CD4-positive, CD25-positive, alpha-beta regulatory T cell (primary cell): ENCODE measurements around the gene ADCY7. TPM values are rescaled to one million over a fixed set of nuclear protein-coding genes. Genes with fewer than 3 reads are reported as not detected.

Source experiments
- ATAC-seq, 2 donors: fragments of 150-1000 bp; cut with Tn5 transposase; one replicate each; pipeline ENCODE4 v1.10.0; 2021; ENCODE audit warnings: low read depth in 2 of 2, moderate number of reproducible peaks in 2 of 2, moderate library complexity in 1 of 2
- DNase-seq, 3 donors: peaks; one replicate each; pipeline versions ENCODE4 v3.0.0 to v3.0.0-alpha.2; 2012 to 2022; ENCODE audit warnings: mixed read lengths in 1 of 3
- H3K27ac ChIP-seq: one replicate; pipeline ENCODE4 v1.7.0; 2013; ENCODE audit warnings: mild to moderate bottlenecking, low read length; ENCODE audit not compliant: insufficient read depth, poor library complexity, severe bottlenecking
- H3K27me3 ChIP-seq: one replicate; pipeline ENCODE4 v1.7.0; 2013; ENCODE audit warnings: low read length; ENCODE audit not compliant: control insufficient read depth, insufficient read depth
- H3K36me3 ChIP-seq: one replicate; pipeline ENCODE4 v1.7.0; 2013; ENCODE audit warnings: mild to moderate bottlenecking, low read length, moderate library complexity; ENCODE audit not compliant: control insufficient read depth, insufficient read depth
- H3K4me1 ChIP-seq: 2 replicates; pipeline ENCODE4 v1.7.0; 2013; ENCODE audit warnings: mild to moderate bottlenecking, low read length; ENCODE audit not compliant: insufficient read depth, control insufficient read depth, poor library complexity, severe bottlenecking
- H3K4me3 ChIP-seq: one replicate; pipeline ENCODE4 v1.7.0; 2013; ENCODE audit warnings: low read depth, mild to moderate bottlenecking, low read length, moderate library complexity
- H3K9me3 ChIP-seq, 2 experiments: 1 replicate in 1 of 2; 2 replicates in 1 of 2; pipeline ENCODE4 v1.7.0; 2013; ENCODE audit warnings: low read length in 2 of 2, mild to moderate bottlenecking in 1 of 2, moderate library complexity in 1 of 2; ENCODE audit not compliant: control insufficient read depth in 2 of 2
- H3K27ac Mint-ChIP-seq, 3 donors: one replicate each; pipeline ENCODE4 v1.8.0; 2020 to 2022; ENCODE audit warnings: mild to moderate bottlenecking in 3 of 3, mixed read lengths in 3 of 3, moderate library complexity in 2 of 3
- H3K27me3 Mint-ChIP-seq: one replicate; pipeline ENCODE4 v1.8.0; 2022; ENCODE audit warnings: mild to moderate bottlenecking, mixed read lengths
- H3K36me3 Mint-ChIP-seq: one replicate; pipeline ENCODE4 v1.8.0; 2020; ENCODE audit warnings: mixed read lengths
- H3K4me1 Mint-ChIP-seq, 4 donors: one replicate each; pipeline ENCODE4 v1.8.0; 2020 to 2022; ENCODE audit warnings: mixed read lengths in 4 of 4, mild to moderate bottlenecking in 1 of 4
- H3K4me3 Mint-ChIP-seq, 4 donors: one replicate each; pipeline ENCODE4 v1.8.0; 2020 to 2022; ENCODE audit warnings: mild to moderate bottlenecking in 4 of 4, mixed read lengths in 4 of 4, moderate library complexity in 3 of 4
- H3K9me3 Mint-ChIP-seq, 7 donors: one replicate each; pipeline ENCODE4 v1.8.0; 2020 to 2022; ENCODE audit warnings: mixed read lengths in 7 of 7, mild to moderate bottlenecking in 3 of 7, moderate library complexity in 2 of 7
- polyA plus RNA-seq, 4 donors: library from polyadenylated mRNA; unstranded; fragments of 300-500 nt; fragmentation: Illumina TruSeq; gene quantifications; one replicate each; pipeline ENCODE4 v1.2.3, GENCODE V29; 2021
- total RNA-seq: library from RNA; stranded (reverse); gene quantifications from one replicate; pipeline ENCODE4 v1.2.3, GENCODE V29; 2022

ADCY7 gene
- total and polyA plus RNA-seq, 5 donors from 2014 or later = 33.1 to 233 (median 50.2) TPM

DNA sequence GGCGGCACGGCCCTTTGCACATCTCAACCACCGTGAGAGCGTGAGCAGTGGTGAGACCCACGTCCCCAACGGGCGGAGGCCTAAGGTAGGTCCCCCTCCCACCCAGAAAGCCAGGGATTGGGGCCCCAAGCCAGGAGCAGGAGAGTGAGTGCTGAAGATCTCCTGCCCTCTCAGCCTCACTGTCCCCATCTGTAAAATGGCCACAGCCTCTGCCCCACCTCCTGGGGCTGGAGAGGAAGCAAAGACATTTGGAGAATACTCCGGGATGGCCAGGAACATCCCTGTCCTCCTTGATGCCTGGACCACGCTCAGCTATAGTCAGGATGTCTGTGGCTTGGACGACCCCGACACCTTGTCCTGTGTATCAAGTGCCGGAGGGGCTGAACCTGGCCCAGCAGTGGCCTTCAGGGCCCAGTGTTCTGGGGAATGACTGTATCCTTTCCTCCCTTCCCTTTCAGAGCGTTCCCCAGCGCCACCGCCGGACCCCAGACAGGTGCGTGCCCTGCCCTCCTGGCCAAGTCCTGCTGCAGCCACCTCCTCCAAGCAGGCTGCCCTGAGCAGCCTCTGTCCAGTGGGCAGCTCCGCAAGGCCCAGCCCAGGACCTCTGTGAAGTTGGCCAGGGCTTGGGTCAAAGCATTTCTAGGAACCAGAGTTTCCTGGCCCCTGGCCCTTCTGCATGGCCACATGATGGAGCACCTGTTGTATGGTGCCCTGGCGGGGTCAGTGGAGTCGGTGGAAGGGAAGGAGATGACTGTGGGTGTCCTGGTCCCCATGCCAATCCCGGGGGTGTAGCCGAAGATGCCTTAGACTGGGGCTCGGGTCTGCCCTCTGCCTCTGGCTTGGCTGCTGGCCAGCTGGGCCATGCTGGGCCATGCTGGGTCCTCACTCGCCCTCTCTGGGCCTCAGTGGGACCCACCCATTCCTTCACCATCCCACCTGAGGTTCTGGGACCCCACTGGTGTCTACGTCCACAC is 38.4 kb downstream of the ADCY7 start:
- Mint-ChIP-seq H3K36me3 (no peaks in the 10 kb centered on the region), H3K4me1 (no peaks in the 10 kb centered on the region), H3K27me3 (no peaks in the 10 kb centered on the region), H3K9me3 (no peaks in the 10 kb centered on the region), H3K4me3 (no peak overlapping the region), H3K27ac (no peak overlapping the region)
- H3K27me3 ChIP-seq = no peaks in the 10 kb centered on the region
- H3K4me3 ChIP-seq = no peak overlapping the region
- DNase-seq = no peak
- H3K4me1 ChIP-seq = no peaks in the 10 kb centered on the region
- no peak for ATAC-seq
- H3K9me3 ChIP-seq = no peaks in the 10 kb centered on the region
- H3K36me3 ChIP-seq = peaks cover 73% of the 10 kb centered on the region
- no peak overlapping the region for H3K27ac ChIP-seq

DNA sequence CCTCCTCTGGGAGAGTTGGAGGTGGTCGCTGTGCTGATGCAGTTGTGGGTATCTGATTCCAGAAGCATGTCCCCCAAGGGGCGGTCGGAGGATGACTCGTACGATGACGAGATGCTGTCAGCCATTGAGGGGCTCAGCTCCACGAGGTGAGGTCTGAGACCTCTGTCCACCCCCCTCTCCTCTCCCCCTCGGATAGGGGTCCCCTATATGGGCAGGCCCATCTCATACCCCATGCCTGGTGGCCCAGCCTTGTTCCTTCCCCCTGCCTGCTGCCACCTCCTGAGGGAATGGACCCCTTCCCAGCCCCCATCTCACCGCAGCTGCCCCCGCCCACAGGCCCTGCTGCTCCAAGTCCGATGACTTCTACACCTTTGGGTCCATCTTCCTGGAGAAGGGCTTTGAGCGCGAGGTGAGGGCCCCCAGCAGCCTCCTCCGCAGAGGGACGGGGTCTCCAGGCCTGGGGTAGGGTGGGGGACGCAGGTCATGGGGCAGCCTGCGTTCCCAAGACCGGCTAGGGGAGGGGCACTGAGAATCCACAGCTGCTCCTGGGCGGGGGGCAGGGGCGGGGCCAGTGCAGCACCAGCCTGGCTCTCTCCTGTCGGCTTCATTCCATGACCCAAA is 39.2 kb downstream of the ADCY7 start:
- no peaks in the 10 kb centered on the region for H3K4me1 ChIP-seq
- H3K4me3 ChIP-seq = no peak overlapping the region
- Mint-ChIP-seq H3K4me1 (peaks cover 0 to 8% (median 0%) of the 10 kb centered on the region in 4 donors), H3K27me3 (no peaks in the 10 kb centered on the region), H3K36me3 (no peaks in the 10 kb centered on the region), H3K27ac (no peak overlapping the region), H3K9me3 (no peaks in the 10 kb centered on the region), H3K4me3 (no peak overlapping the region)
- no peaks in the 10 kb centered on the region for H3K9me3 ChIP-seq
- H3K27me3 ChIP-seq = no peaks in the 10 kb centered on the region
- H3K36me3 ChIP-seq = peaks cover 76% of the 10 kb centered on the region
- H3K27ac ChIP-seq = no peak overlapping the region
- DNase-seq (no peak), ATAC-seq (no peak)

DNA sequence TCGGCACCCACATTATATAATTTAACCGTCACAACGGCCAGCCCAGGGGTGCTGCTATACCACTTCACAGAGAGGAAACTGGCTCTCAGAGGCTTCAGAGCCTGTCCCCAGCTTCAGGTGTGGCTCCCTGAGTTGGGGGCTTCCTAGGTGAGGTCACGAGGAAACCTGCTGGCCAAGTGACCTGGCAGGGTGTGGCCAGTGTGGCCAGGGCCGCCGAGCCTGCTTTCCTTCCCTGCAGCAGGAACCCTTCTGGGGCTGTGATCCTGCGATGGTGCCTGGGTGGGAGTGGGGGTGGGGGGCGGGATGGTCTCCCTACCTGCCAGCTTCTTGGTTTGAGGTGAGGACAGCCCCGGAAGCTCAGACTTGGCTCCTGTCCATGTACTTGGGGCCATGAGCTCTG is 39.9 kb downstream of the ADCY7 start:
- no peaks in the 10 kb centered on the region for H3K27me3 Mint-ChIP-seq
- Histone ChIP-seq H3K4me3 (no peak overlapping the region), H3K36me3 (peaks cover 75% of the 10 kb centered on the region), H3K9me3 (no peaks in the 10 kb centered on the region), H3K27ac (no peak overlapping the region), H3K27me3 (no peaks in the 10 kb centered on the region), H3K4me1 (no peaks in the 10 kb centered on the region)
- H3K9me3 Mint-ChIP-seq = no peaks in the 10 kb centered on the region
- no peak for ATAC-seq
- peaks cover 0 to 9% (median 0%) of the 10 kb centered on the region in 4 donors for H3K4me1 Mint-ChIP-seq
- no peaks in the 10 kb centered on the region for H3K36me3 Mint-ChIP-seq
- no peak overlapping the region for H3K4me3 Mint-ChIP-seq
- DNase-seq = no peak
- H3K27ac Mint-ChIP-seq = peak overlapping the region in 1 of 3 donors; percentile 48

DNA sequence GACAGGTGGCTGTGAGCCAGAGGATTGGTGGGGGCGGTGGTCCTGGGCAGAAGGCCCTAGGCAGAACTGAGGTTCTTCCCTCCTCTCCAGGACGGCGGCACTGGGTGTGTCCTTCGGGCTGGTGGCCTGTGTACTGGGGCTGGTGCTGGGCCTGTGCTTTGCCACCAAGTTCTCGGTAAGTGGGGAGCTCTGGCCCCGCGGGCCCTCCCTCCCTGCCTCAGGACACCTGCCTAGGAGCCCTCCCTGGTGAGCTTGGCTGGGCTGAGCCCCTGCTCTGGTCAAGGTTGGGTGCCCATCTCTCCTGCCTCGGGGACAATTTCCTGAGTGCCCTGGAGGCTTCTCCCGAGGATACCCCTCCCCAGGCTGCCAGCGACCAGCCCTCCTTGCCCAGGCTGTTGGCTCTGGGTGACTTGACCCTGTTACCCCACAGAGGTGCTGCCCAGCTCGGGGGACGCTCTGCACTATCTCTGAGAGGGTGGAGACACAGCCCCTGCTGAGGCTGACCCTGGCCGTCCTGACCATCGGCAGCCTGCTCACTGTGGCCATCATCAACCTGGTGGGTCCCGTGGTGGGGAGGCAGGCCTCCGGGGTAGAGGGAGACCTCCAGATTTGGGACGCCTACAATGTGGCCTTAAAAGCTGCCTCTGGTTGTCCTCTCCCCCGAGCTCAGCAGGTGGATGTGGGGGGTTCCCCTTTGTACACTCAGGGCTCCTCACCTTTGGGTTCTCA is 42.0 kb downstream of the ADCY7 start:
- peak overlapping the region; percentile 14 for H3K27ac ChIP-seq
- no peak overlapping the region for H3K4me3 Mint-ChIP-seq

DNA sequence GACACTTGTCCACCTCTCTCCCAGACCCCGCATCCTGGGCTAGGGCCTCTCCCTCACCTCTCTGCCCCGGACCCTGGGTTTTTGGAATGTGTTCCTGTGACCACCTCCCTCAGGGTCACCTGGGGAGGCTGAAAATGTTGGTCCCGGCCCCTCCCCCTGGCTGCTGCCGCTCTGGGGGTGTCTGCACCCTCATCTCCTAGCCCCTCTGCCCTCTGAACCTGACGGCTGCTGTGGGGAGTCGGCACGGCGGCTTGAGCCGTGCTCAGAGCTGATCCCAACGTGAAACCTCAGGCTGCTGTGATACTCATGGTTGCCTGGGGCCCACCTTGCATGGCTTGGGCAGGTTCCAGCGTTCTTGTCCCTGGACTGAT is 42.8 kb downstream of the ADCY7 start:
- no peaks in the 10 kb centered on the region for H3K27me3 ChIP-seq
- Mint-ChIP-seq H3K9me3 (no peaks in the 10 kb centered on the region), H3K4me3 (no peak overlapping the region), H3K27ac (no peak overlapping the region), H3K4me1 (peaks cover 4 to 13% (median 7%) of the 10 kb centered on the region in 4 donors), H3K36me3 (peaks cover 17% of the 10 kb centered on the region), H3K27me3 (no peaks in the 10 kb centered on the region)
- peaks cover 9% of the 10 kb centered on the region for H3K4me1 ChIP-seq
- H3K27ac ChIP-seq = no peak overlapping the region
- H3K4me3 ChIP-seq = no peak overlapping the region
- ATAC-seq (no peak), DNase-seq (no peak)
- H3K9me3 ChIP-seq = no peaks in the 10 kb centered on the region
- H3K36me3 ChIP-seq = peaks cover 86% of the 10 kb centered on the region

More for the DNA sequence above, 42.0 kb downstream of the ADCY7 start:
- Histone ChIP-seq H3K4me1 (peaks cover 1% of the 10 kb centered on the region), H3K36me3 (peaks cover 81% of the 10 kb centered on the region), H3K9me3 (no peaks in the 10 kb centered on the region), H3K27me3 (no peaks in the 10 kb centered on the region), H3K4me3 (no peak overlapping the region)
- no peak for ATAC-seq
- H3K36me3 Mint-ChIP-seq = peaks cover 11% of the 10 kb centered on the region
- DNase-seq = no peak
- no peaks in the 10 kb centered on the region for H3K27me3 Mint-ChIP-seq
- no peaks in the 10 kb centered on the region for H3K9me3 Mint-ChIP-seq
- H3K4me1 Mint-ChIP-seq = peaks cover 0 to 9% (median 5%) of the 10 kb centered on the region in 4 donors
- H3K27ac Mint-ChIP-seq = peak overlapping the region in 1 of 3 donors; percentile 10

DNA sequence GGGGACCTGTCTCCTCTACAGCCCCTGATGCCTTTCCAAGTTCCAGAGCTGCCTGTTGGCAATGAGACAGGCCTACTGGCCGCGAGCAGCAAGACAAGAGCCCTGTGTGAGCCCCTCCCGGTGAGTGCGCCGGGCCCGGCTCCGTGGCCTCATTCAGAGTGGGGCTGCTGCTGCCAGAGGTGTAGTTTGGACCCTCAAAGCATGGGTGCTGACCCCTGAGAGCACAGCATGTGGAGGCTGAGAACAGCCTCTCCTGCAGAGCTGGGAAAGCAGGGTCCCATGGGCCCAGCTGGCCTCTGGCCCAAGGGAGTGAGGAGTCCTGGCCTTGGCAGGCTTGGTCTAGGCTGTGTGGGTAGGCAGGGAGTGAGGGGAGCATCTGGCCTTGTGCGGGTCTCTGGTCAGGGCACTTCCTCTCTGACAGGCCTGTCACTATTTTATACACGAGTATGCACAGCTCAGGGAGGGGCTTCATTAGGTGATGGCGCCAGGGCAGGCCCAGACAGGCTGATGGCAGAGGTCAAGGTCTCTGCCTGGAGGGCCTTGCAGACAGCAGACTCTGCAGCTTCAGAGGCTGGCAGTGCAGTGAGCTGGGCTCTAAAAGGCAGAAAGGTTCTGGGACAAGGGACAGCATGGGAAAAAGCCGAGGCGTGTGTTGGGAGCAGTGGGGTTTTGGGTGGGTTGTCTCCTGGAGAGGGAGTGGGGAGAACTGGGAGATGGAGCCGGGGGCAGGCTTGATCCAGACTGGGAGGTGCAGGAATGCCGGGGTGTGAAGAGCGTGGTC is 43.4 kb downstream of the ADCY7 start:
- Histone ChIP-seq H3K27ac (peak overlapping the region; percentile 33), H3K4me1 (peaks cover 9% of the 10 kb centered on the region), H3K9me3 (no peaks in the 10 kb centered on the region), H3K36me3 (peaks cover 85% of the 10 kb centered on the region), H3K27me3 (no peaks in the 10 kb centered on the region), H3K4me3 (no peak overlapping the region)
- no peak overlapping the region for H3K4me3 Mint-ChIP-seq
- H3K9me3 Mint-ChIP-seq = no peaks in the 10 kb centered on the region
- DNase-seq (no peak), ATAC-seq (no peak)
- H3K27me3 Mint-ChIP-seq = no peaks in the 10 kb centered on the region
- H3K27ac Mint-ChIP-seq = peak overlapping the region; percentile 26 to 92 (median 31)
- peaks cover 4 to 13% (median 7%) of the 10 kb centered on the region in 4 donors for H3K4me1 Mint-ChIP-seq
- peaks cover 18% of the 10 kb centered on the region for H3K36me3 Mint-ChIP-seq
